RPMI7951 (cell line): ENCODE results near the gene PTPRN2. TPM values are rescaled to one million over a fixed set of nuclear protein-coding genes. Genes with fewer than 3 reads are reported as not detected.

Source experiments
- DNase-seq: peaks from one replicate; pipeline ENCODE4 v3.0.0-alpha.2; 2012; ENCODE audit warnings: low read depth
- total RNA-seq: library from RNA; depleted of rRNA; stranded (reverse); fragments of >200 nt; shearing (Covaris generic); gene quantifications from 2 replicates; pipeline ENCODE4 v1.2.3, GENCODE V29; 2014

PTPRN2 gene
- total RNA-seq, 1 experiment from 2014 or later: 9.0 TPM

DNA sequence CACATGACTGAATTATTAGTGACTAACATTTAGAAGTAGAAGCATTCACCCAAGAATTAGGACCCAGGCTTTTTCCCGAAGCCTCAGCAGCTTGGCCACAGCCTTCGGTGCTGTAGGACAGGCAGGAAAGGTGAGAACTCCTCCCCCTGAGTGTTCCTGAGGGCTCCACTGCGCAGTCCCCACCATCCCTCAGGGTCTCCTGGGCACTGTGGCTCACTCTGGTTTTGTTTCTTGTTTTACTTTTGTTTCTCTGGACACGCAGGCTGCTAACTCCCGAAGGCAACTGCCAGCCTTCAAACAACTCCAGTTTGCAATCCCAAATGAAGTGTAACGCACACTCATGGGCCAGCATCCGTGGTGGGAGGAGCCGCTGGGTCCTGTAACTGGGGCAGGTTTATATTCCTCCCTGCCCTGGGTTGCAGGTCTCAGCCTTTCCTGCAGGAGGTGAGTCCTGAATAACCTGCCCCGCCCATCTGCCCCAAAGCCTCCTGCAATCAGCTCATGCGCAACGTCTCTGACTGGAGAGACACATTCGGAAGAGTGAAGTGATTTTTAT is 492.9 kb downstream of the PTPRN2 start:
- no peak for DNase-seq

DNA sequence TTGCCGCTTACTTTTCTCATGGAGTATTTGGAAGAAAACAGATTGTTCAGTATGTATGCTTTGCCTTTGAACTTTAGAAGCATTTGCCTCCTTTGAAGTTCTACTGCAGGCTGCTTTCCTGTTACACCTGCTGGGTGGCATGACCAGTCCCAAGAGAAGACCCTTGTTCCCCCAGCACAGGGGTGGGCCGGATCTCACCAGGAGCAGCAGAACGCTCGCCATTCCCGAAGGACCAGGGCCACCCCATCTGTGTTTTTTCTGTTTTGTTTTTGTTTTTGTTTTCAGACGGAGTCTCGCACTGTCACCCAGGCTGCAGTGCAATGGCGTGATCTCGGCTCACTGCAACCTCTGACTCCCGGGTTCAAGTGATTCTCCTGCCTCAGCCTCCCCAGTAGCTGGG is 493.6 kb downstream of the PTPRN2 start:
- no peak for DNase-seq

DNA sequence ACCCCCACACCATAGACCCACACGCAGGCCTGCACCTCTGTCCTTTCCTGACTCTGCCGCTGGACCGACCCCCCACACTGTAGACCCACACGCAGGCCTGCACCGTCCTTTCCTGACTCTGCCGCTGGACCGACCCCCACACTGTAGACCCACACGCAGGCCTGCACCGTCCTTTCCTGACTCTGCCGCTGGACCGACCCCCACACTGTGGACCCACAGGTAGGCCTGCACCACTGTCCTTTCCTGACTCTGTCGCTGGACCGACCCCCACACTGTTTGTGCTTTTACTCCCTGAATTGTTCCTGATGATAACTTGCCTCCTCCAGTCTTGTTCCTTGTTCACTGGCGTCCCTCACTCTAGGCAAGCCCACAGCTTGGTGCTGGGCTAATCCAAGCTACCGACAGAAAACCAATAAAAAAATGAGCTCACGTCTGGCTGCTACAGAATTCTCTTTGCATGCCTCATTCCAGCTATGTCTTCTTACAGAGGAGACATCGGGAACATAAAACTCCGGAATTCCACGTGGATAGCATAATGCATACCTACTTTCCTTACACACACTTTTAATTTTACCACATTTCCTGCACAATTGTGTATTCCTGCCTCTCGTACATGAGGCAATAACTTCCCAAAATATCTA is 494.3 kb downstream of the PTPRN2 start:
- DNase-seq: no peak

DNA sequence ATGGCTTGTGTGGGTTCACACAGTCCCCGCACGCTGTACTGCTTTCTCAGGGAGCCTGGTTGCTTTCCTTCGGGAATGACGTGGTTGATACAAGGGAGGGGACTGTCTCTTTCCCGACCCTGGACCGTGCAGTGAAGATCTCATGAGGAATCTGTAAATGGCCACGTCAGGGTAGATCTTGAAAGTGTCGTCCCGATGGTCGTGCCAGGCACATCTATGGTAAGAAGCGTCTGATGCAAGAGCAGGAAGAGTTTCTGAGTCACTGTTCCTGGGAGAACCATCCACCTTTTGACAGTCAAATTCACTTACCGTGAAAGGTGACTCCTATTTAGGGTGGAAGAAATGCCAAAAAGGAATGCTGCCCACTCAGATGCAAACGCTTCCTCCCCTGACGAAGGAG is 500.4 kb downstream of the PTPRN2 start:
- no peak for DNase-seq

GRCh38 chr7:158085741-158086695 is 501.6 kb downstream of the PTPRN2 start:
- DNase-seq: no peak

DNA sequence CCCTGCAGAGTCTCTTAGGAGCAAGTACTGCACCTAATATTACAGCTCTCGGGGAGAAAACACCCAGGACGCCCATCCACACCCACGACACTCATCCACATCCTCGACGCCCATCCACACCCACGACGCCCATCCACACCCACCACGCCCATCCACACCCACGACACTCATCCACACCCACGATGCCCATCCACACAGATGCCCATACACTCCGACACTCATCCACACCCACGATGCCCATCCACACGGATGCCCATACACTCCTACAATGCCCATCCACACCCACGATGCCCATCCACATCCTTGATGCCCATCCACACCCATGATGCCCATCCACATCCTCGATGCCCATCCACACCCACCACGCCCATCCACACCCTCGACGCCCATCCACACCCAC is 503.1 kb downstream of the PTPRN2 start:
- DNase-seq: no peak

DNA sequence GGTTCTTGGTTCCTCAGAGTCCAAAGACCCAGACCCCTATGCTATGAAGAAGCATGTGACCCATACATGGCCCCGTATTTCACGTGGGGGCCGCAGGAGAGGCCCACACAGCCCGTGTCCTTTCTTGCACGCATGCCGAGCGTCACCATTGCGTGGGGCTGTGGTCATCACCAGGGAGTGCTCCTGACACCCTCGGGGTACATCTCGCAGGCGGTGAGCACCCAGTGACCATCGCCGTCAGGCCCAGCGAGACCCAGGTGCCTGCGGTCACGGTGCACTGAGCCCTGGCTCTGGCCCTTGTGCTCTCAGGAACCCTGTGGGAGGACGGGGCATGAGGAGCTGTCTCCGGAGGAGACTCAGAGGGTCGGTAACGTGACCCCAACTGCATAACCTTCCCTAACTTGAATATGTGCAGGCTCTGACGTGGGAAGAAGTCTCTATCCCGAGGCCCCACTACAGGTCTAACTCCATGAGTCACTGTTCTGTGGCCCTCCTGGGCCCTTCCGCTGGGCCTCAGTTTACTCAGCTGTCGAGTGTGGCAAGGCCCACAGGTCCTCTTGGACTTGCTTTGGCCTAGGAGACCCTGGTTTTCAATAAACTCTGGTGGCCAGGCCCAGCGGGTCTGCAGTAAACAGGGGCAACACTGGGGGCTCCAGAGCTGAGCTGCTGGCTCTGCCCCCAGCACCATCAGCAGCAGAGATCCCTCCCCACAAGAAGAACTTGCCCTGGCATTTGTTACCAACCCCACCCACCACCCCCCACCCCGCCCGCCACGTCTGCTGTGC is 503.9 kb downstream of the PTPRN2 start:
- no peak for DNase-seq

GRCh38 chr7:158082761-158083160 is 504.9 kb downstream of the PTPRN2 start:
- no peak for DNase-seq

DNA sequence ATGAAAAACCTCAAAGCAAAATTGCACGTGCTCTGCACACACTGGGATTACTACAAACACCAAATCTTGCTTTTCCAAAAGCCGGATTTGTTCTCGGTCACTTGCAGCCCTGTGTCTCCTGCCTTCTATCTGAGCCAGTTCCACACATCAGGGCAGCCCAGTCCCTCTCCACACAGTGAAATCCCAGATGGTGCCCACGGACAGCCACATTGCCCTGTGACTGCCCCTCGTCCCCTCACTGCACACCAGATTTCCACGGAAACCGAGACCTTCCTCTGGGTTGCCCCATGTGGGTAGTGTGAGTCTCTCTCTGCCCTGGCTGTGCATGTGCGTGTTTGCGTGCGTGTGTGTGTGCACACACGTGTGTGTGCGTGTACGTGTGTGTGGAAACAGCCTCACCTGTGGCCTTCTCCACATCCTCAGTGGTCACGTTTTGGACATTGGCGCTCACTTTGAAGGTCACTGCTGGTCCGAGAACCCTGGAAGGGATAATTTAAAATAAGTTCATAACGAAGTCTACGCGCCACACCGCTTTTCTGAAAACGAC is 506.7 kb downstream of the PTPRN2 start:
- DNase-seq: no peak

- no peak for DNase-seq
These were observed 509.4 kb downstream of the PTPRN2 start for GRCh38 chr7:158077934-158078910.

- DNase-seq: no peak
These were observed 510.3 kb downstream of the PTPRN2 start for GRCh38 chr7:158077151-158077840.

- no peak for DNase-seq
These were observed 511.0 kb downstream of the PTPRN2 start for GRCh38 chr7:158076656-158077055.

DNA sequence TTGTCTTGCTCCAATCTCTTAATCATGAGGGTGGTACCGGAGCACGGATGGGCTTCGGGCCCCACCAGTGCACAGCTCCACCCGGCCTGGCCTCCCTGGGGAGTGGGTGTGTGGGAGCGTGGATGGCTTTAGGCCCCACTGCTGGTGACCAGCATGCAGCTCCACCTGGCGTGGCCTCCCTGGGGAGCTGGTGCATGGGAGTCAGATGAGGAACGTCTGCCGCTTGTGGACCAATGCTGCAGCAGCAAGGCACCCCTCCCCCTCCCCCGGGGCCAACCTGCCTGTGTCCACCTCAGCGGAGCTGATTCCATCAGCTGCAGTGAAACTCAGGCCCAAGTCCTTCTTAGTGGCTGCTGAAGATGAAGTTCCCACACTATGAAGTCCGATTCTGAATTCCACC is 511.4 kb downstream of the PTPRN2 start:
- no peak for DNase-seq

- DNase-seq: no peak
These were observed 512.0 kb downstream of the PTPRN2 start for GRCh38 chr7:158075633-158076001.

DNA sequence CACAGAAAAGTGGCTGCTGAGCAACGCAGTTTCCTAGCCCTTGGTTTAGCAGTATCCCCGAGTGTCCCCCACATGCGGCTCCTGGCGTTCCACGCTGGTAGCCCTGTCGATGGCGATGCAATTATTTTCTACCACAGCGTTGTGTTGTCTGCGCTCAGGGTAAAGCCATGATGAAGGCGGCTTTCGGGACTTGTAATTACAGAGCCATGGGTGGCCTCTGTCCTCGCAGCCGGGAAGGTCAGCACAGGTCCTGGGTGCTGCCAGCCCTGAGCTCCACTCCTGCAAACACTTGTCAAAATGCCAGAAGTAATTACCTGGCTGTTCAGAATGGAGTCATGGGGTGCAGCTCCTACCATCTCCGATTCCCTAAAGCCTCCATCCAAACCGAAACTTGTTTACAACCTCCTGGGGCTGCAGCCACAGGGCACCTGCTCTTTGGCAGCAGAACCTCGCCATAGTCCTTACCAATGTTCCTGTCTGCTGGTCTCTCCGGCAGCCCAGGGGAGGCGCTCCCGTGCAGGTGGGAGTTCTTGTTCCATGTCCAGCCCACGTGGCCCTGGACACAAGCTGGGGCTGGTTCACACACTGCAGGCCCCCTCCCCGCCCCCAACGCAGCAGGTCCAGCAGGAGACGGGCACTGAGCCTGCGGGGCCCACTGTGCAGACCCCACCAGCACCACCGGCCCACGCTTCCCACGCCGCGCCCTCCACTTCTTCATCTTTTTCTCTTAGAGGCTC is 512.6 kb downstream of the PTPRN2 start:
- DNase-seq: no peak

DNA sequence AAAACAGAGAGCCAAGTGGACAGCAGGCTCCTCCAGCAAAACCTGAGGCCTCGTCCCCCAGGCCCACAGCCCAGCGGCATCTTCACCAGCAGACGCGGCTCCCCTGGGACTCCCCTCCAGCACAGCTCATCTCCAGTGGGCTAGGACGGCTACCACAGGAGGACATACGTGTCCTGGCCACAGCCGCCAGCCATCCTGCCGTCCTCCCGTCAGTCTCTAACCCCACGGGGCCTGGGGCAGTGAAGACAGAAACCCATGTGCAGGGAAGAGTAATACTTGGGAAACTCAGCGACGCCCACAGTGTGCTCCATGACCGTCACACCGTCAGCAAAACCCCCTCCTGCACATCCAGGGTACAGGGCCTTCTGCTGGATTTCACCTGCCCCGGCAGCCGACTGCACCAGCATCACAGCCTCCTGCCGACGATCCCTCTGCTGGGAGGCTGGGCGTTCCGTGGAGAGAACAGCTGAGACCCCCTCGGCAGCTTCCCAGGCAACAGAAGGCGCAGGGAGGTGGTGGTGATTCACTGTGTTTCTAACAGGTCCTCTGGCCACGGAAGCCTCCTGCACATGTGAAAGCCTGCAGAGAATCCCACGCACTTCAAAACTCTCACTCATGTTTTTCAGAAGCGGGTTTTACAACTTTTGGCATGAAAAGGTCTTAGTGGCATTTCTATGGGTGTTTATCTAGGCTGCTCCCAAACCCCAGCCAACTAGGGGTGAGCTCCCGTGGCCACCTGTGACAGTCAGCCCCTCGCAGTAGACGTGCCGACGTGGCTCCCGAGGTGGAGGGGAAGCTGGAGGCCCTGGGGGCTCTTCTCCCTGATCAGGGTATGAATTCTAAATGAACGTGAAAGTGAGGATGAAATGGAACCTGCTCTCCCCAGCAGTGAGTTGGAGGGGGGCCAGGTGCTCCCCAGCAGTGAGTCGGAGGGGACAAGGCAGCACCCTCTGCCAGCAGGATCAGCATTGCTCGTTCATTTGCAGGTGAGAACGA is 513.5 kb downstream of the PTPRN2 start:
- no peak for DNase-seq

DNA sequence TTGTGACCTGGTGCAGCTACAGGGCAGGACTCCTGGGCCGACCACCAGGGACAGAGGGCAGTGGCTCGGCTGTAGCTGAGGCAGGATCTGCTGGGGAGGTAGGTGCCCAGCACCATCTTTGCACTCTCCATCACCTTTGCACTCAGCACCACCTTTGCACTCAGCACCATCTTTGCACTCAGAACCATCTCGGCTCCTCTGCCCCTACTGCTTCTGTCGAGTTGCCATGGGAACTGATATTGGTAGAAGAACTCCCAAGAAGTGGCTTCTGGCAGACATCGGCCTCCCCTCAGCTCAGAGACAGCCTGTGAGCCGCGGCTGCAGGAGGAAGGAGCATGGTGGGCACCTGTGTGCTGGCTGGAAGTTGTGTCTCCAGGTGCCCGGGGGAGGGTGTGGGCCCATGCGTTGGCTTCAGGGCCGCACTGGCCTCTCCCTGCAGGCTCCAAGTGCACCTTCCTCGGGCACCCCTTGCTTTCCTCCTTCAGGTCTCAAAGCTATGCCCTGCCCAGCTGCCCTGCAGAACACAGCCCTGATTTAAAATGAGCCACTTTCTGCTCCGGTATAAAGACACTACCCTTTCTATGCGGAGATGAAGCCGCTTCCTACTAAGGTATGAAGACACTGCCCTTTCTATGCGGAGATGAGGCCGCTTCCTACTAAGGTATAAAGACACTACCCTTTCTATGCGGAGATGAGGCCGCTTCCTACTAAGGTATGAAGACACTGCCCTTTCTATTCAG is 514.5 kb downstream of the PTPRN2 start:
- no peak for DNase-seq
